HEK293T (cell line): Measurements from ENCODE around the gene PCNX1.

ENCODE experiments used
- BHLHE40 ChIP-seq: fragments of 450-650 bp; IDR thresholded peaks from 2 replicates; pipeline ENCODE4 v1.6.1; 2016; ENCODE audit warnings: mild to moderate bottlenecking, moderate library complexity, borderline replicate concordance
- CTBP1 ChIP-seq: fragments of 450-650 bp; IDR thresholded peaks from 2 replicates; pipeline ENCODE4 v1.6.1; 2016; ENCODE audit warnings: borderline replicate concordance
- ELF4 ChIP-seq: fragments of 450-650 bp; IDR thresholded peaks from 2 replicates; pipeline ENCODE4 v1.6.1; 2017; ENCODE audit warnings: antibody characterized with exemption
- FOXA1 ChIP-seq: fragments of 450-650 bp; IDR thresholded peaks from 2 replicates; pipeline ENCODE4 v1.6.1; 2016; ENCODE audit warnings: mild to moderate bottlenecking
- FOXK2 ChIP-seq: fragments of 450-650 bp; IDR thresholded peaks from 2 replicates; pipeline ENCODE4 v1.6.1; 2016; ENCODE audit warnings: mild to moderate bottlenecking
- FOXM1 ChIP-seq: fragments of 450-650 bp; IDR thresholded peaks from 2 replicates; pipeline ENCODE4 v1.6.1; 2017; ENCODE audit warnings: mild to moderate bottlenecking, borderline replicate concordance
- NFRKB ChIP-seq: fragments of 450-650 bp; IDR thresholded peaks from 2 replicates; pipeline ENCODE4 v1.6.1; 2016; ENCODE audit warnings: mild to moderate bottlenecking, moderate library complexity
- PKNOX1 ChIP-seq: fragments of 450-650 bp; IDR thresholded peaks from 2 replicates; pipeline ENCODE4 v1.6.1; 2016
- SP1 ChIP-seq: fragments of 450-650 bp; IDR thresholded peaks from 2 replicates; pipeline ENCODE4 v1.6.1; 2017
- SUZ12 ChIP-seq: fragments of 450-650 bp; IDR thresholded peaks from 2 replicates; pipeline ENCODE4 v1.6.1; 2016; ENCODE audit warnings: mild to moderate bottlenecking
- TARDBP ChIP-seq: fragments of 450-650 bp; IDR thresholded peaks from 2 replicates; pipeline ENCODE4 v1.6.1; 2016
- ZNF384 ChIP-seq: fragments of 450-650 bp; IDR thresholded peaks from 2 replicates; pipeline ENCODE4 v1.6.1; 2016

GRCh38 chr14:70871001-70871400 is 36.3 kb upstream of the PCNX1 start:
- TF ChIP-seq SUZ12 (no peak), ELF4 (no peak), SP1 (no peak), FOXA1 (no peak), PKNOX1 (no peak), TARDBP (no peak), NFRKB (no peak), ZNF384 (no peak), BHLHE40 (no peak), CTBP1 (no peak), FOXK2 (no peak), FOXM1 (no peak)
